BJ (cell line): Measurements from ENCODE around the gene INTS3. TPM values are rescaled to one million over a fixed set of nuclear protein-coding genes. Genes with fewer than 3 reads are reported as not detected.

Experiments used
- CTCF ChIA-PET: fragments of 350-600 bp; formaldehyde crosslinking; extraction: SDS; loops from one replicate; lab custom pipeline; 2021; ENCODE audit warnings: antibody characterized with exemption, inconsistent platforms; lab: Yijun Ruan, JAX
- POLR2A ChIA-PET: fragments of 300-600 bp; sonication (Branson Sonifier 250); formaldehyde crosslinking; extraction: SDS; loops from one replicate; lab custom pipeline; 2021; ENCODE audit warnings: antibody characterized with exemption; lab: Charles Lee
- DNase-seq: peaks from one replicate; pipeline ENCODE4 v3.0.0-alpha.2; 2011; ENCODE audit warnings: low read depth
- H3K27me3 ChIP-seq: 2 replicates; pipeline ENCODE4 v1.6.0; 2011; ENCODE audit warnings: low read length; ENCODE audit not compliant: control insufficient read depth, insufficient read depth
- H3K36me3 ChIP-seq: 2 replicates; pipeline ENCODE4 v1.5.1; 2011; ENCODE audit warnings: low read length; ENCODE audit not compliant: control insufficient read depth, insufficient read depth
- H3K4me3 ChIP-seq: 2 replicates; pipeline ENCODE4 v1.5.1; 2011; ENCODE audit warnings: low read depth, mild to moderate bottlenecking, control low read depth, low read length
- CTCF ChIP-seq: IDR thresholded peaks from 2 replicates; pipeline ENCODE4 v1.5.1; 2011; ENCODE audit warnings: low read depth, mild to moderate bottlenecking, control low read depth, inconsistent platforms, low read length, moderate library complexity; ENCODE audit not compliant: insufficient read depth
- polyA plus RNA-seq: library from polyadenylated mRNA; depleted of rRNA; stranded (reverse); fragments of >200 nt; gene quantifications from 2 replicates; pipeline ENCODE4 v1.2.3, GENCODE V29; 2011

The INTS3 gene
- polyA plus RNA-seq, 1 experiment, result 52.8 TPM

DNA sequence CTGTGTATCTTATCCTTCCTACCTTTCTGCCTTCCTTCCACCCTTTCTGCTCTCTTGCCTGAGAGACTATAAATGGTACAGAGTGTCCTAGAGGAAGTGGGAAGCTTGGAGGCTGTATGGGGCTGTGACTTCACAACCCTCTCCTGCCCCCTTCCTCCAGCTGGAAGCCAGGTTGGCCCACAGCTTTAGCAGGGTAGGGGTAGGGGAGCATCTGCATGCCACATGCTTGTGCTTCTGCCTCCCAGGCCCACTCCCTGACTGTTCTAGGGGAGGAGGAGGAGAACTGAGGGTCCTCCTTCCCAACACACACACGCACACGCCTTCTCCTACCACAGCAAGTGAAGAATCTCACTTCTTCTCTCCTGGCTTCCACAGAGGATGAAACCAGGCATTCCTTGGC, 43.4 kb downstream of the INTS3 start:
- ChIA-PET POLR2A (no interaction called here), CTCF (interaction anchor here (0.6 to 3.7 kb wide), 6 partner anchors 10 to 216 kb away, joined by 3 to 14 read pairs (median 4); partner anchors contain the start of genes NPR1 and S100A13)
- no peak for DNase-seq
- no peak for TF ChIP-seq CTCF
- H3K36me3 ChIP-seq, result peaks cover 25% of the 10 kb centered on the region
- no peak overlapping the region for H3K4me3 ChIP-seq
- no peaks in the 10 kb centered on the region for H3K27me3 ChIP-seq

GRCh38 chr1:153771841-153772593, 44.2 kb downstream of the INTS3 start:
- ChIA-PET POLR2A (no interaction called here), CTCF (interaction anchor here (0.6 to 3.7 kb wide), 5 partner anchors 9 to 169 kb away, joined by 3 to 14 read pairs (median 4); partner anchors contain the start of genes NPR1 and S100A13)
- H3K36me3 ChIP-seq, result peaks cover 25% of the 10 kb centered on the region
- no peaks in the 10 kb centered on the region for H3K27me3 ChIP-seq
- DNase-seq, result no peak
- H3K4me3 ChIP-seq, result no peak overlapping the region
- peak; percentile 48 for TF ChIP-seq CTCF

- Histone ChIP-seq H3K36me3 (peaks cover 20% of the 10 kb centered on the region), H3K27me3 (no peaks in the 10 kb centered on the region), H3K4me3 (no peak overlapping the region)
- TF ChIP-seq CTCF, result no peak
- POLR2A ChIA-PET, result no interaction called here
- DNase-seq, result no peak
- CTCF ChIA-PET, result interaction anchor here (1.6 to 3.7 kb wide), 2 partner anchors 11 to 96 kb away, joined by 4 to 14 read pairs; partner anchors contain the start of gene NPR1
Measured at GRCh38 chr1:153773096-153773921, 45.5 kb downstream of the INTS3 start.

GRCh38 chr1:153774026-153774595, 46.3 kb downstream of the INTS3 start:
- no peak for TF ChIP-seq CTCF
- Histone ChIP-seq H3K4me3 (no peak overlapping the region), H3K27me3 (no peaks in the 10 kb centered on the region), H3K36me3 (peaks cover 15% of the 10 kb centered on the region)
- ChIA-PET POLR2A (no interaction called here), CTCF (interaction anchor here (3.7 kb wide), 1 partner anchor 97 kb away, joined by 14 read pairs; the partner anchor contains the start of gene NPR1)
- DNase-seq, result no peak
